GM12891 (cell line): ENCODE results near the gene BEST2.

Source experiments
- PAX5 ChIP-seq: IDR thresholded peaks from 2 replicates; pipeline ENCODE4 v1.6.1; 2011; ENCODE audit warnings: low read length, moderate library complexity, mild to moderate bottlenecking; ENCODE audit not compliant: insufficient read depth, severe bottlenecking
- POLR2A ChIP-seq: IDR thresholded peaks from 2 replicates; pipeline ENCODE4 v1.6.1; 2011; ENCODE audit warnings: low read depth, low read length, control low read depth
- SPI1 ChIP-seq: IDR thresholded peaks from 2 replicates; pipeline ENCODE4 v1.6.1; 2011; ENCODE audit warnings: low read depth, low read length, control low read depth

- TF ChIP-seq SPI1 (no peak), POLR2A (no peak), PAX5 (no peak)
Measured at GRCh38 chr19:12774588-12775555, 23.3 kb downstream of the BEST2 start, which contains the start of gene HOOK2.
